GM19372 (cell line): ENCODE data around the gene CST6.
"Not testable (repeated sequence)": the region's sequence is repeated elsewhere in the genome, so short reads cannot be mapped to it uniquely, and the experiment has no call there.

Experiments used
- ATAC-seq: cut with Tn5 transposase; IDR thresholded peaks from one replicate; pipeline ENCODE4 v1.9.1; 2021; ENCODE audit warnings: mild to moderate bottlenecking, low read depth, moderate library complexity; ENCODE audit not compliant: unreplicated experiment

Gene CST6

DNA sequence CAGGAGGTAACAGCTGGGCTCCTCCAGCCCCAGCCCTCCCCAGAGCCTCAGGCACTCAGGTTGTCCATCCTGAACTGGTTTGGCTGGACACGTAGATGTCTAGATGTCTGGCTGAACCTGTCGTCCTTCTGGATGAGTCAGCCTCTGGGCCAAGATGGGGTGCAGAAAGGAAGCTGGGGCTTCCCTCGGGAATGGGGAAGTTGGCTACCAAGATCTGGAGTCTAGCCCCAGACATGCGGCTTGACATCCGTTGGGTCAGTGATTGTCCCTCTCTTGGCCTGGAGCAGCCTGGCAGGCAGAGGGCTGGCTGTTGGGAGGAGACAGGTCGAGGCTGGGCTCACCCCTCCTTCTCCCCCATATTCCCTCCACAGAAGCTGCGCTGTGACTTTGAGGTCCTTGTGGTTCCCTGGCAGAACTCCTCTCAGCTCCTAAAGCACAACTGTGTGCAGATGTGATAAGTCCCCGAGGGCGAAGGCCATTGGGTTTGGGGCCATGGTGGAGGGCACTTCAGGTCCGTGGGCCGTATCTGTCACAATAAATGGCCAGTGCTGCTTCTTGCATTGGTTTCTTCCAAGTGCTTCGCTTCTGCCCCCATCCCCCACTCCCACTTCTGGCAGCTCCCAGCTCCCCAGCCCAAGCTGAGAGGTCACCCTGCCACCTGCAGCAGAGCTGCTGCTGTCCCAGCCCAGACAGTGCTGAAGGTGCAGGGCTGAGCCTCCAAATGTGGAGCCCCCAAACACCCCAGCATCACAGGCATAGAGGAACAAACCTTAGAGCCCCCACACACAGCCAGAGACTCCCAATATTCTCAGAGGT, 1.3 kb downstream of the CST6 start:
- no peak for ATAC-seq

DNA sequence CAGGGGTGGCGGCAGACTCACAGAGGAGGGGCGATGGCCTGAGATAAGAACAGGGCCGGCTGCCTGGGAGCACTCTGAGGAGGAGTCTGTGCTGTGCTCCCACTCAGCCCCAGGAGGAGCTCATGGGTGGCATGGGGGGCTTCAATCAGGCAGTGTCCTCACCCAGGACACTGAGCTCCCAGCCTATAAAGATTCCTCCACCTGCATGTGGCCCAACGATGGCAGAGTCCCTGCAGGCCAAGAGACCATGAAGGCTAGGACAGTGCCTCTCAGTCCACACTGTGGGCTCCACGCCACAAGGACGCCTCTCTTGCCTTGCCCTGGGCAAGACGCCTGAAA, 1.9 kb downstream of the CST6 start:
- ATAC-seq, result no peak

DNA sequence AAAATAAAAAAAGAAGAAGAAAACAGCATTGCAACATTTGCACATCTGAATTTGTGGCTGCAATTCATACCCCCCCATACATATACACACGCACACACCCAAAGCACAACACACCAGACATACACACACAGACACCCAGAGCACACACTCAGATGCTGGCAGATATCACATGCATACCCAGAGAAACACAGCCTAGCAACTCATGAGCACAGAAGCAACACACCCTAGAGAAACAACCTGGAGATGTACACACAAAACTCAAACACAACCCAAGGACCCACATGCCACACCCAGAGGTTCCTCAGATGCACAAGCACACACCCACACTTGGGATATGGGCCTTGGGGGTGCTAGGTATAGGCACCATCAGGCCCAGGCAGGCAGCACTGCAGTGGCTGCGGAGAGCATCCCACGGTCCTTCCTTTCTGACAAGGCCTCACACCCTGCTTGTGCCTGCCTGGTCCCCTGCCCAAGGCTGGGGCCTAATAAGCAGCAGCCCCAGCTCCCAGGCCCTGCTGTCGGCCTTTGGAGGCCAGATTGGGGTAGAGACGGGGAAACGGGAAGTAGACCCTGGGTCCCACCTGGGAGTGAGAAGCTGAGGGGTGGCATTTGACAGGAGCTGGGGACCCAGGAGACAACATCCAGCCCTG, 3.1 kb downstream of the CST6 start:
- no peak for ATAC-seq

DNA sequence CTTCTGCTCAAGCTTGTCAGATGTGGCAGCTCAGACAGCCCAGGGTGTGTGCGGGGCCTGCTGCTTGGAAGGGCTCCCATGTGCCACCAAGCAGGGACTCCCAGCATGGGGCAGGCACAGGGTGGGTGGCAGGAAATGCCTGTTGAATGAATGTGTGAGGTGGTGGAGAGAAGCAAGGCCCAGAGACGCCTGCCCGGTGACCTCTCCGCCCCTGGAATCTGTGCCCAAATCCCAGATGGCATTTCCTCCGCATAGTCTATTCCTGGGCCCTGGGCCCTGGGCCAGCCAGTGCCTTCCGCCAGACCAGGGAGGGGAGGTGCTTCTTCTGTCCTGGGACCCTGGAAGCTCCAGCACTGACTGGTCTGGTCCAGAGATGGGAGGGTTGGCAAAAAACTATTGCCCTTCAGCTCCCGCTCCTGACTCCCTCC, 3.7 kb downstream of the CST6 start:
- no peak for ATAC-seq

DNA sequence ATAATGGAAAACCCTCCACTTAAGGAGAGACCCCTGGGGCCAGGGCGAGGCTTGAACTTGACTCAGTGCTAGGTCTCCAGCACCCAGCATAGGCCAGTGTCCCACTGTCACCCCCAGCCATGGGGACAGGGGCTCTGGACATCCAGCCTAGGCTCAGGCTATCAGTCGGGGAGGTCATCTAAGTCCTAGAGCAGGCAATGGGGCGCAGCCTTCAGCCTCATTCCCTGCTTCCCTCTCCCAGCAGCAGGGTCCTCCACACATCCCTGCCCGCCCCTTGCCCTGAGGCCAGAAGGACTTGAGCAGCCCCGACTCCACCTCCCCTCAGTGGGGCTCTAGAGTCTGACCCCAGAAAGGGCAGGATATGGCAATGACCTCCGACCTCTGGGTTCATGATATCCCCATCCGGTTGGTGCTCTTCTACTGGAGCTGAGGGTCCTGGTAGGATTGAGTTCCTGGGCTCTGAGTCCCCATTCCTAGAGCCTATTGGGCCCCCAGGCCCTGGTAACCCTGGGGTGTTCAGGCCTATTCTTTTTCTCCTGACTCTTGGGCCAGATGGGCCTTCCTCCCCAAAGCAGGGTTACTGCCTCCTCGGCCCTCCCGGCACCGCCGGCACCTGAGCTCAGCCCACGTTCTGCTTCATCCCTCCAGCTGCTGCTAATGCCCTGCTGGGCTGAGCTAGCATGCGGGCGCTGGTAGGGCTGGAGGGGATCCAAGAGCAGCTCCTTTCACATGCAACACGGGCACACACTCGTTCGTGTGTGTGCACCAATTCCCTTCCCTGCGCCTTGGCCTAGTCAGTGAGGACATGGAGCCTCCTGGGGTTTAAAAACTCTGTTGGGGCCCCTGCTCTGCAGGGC, 4.4 kb downstream of the CST6 start:
- ATAC-seq, result no peak

DNA sequence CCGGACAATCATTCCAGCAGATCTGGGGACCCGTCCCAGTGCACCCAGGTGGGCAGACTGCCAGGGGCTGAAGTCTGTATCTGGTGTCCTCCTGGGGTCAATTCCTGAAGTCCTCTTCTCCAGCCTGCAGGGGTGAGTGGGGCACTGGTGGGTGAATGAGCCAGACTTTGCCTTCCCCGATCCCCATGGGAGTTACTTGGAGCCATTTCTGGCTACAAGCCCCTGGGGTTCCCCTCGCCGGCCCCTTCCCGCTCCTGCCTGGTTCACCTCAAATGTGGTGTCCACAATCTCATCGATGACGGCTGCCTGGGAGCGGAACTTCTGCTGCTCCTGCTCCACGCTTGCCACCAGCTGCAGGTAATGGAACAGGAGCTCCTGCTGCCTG, 5.0 kb downstream of the CST6 start:
- ATAC-seq, result no peak

DNA sequence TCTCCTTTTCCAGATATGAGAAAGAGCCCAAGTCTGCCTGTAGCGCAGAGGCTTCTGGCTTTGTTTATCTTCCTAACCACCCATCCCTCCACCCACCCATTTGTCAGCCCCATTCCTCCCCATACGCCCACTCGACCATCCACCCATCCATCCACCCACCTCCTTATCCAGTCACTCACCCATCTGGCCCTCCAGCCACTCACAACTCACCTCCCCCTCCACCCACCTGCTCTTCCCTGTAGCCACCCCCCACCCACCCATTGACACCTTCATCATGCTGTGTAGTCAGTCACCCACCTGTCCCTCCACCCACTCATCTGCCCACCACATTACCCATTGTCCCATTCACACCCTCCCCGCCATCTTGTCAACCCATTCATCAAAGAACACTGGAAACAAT, 5.5 kb downstream of the CST6 start:
- ATAC-seq, result no peak

DNA sequence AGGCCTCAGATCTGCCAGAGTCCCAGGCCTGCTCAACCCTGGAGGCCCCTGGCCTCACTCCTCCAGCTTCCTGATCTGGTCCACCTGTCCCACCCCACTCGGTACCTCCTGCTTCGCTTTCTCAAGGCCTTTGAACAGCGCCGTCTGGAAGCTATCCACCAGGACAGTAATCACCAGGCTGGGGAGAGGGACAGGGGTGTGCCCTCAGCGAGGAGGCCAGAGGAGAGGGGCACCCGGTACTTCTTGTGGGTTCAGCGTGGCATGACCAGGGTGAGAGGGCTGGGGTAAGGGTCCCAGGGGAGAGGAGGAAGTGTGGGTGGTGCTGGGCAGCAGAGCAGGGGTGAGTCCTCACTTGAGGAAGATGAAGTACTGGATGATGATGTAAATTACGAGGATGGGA, 8.4 kb downstream of the CST6 start:
- ATAC-seq, result no peak

DNA sequence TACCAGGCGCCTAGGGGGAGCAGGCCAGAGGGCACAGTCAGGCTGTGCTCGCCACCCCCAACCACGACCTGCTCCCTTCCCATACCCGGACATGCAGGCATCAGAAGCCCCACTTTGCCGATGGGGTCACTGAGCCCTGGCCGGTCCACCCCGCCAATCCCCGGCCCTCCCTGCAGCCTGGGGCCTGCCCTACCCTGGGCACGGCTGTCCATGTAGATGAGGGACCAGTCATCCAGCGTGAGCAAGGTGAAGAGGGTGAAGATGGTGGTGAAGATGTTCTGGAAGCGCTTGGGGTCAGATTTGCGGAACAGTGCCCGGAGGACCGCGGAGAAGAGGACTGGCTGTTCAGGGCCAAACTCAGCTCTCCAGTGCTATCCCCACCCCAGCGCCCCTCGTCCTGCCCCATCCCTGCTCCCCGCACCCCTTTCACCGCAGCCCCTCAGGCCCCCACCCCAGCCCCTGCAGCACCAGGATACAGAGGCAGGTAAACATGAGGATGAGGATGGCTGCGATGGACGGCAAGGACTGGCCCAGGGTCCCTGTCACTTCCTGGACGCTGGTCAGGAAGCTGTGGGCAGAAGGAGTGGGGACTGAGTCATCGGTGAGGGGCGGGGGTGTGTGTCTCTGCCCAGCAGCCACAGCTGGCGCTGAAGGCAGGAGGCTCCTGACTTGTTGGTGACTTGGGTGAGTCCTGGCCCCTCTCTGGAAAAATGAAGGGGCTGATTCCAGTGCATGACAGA, 9.0 kb downstream of the CST6 start:
- ATAC-seq, result no peak

DNA sequence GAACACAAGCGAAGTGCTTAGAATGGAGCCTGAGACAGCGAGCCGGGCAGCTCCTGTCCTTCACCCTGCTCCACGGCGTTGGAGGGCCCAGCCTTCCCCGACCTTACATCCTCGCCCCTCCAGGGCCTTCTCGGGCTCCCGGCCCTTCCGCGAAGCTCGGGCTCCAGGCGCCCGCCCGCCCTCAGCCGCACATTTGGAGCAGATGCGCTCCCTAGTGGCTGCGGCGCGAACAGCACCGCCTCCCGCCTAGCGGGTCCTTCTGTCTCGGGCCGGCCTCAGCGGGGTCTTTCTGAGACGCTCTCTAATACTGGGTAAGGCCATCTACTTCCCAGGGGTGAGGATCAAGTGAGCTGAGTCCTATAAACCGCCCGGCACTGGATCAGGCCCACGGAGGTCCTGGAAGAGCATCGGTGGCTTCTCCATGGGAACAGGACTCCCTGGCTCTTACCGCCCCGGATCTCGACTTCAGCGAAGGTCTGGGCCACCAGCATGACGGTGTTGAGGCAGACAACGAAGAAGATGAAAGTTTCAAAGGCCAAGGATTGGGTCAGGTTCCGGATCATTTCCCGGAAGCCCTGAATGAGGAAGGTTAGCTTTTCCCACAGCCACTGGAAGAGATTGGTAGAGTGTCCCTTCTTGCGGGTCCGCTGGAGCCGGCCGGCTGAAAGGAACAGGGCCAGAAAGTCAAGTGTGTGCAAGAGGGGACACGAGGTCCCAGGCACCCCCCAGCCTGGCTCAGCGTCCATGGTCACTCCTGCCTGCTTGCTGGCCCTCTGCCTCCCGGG, 10.8 kb downstream of the CST6 start:
- ATAC-seq, result no peak

DNA sequence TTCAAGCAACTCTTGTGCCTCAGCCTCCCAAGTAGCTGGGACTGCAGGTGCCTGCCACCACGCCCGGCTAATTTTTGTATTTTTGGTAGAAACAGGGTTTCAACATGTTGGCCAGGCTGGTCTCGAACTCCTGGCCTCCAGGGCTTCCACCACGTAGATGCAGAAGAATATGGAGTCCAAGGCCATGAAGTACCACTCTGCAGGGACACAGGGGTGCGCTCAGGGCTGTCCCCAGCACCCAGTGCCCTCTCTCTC, 11.3 kb downstream of the CST6 start:
- not testable (repeated sequence) for ATAC-seq

DNA sequence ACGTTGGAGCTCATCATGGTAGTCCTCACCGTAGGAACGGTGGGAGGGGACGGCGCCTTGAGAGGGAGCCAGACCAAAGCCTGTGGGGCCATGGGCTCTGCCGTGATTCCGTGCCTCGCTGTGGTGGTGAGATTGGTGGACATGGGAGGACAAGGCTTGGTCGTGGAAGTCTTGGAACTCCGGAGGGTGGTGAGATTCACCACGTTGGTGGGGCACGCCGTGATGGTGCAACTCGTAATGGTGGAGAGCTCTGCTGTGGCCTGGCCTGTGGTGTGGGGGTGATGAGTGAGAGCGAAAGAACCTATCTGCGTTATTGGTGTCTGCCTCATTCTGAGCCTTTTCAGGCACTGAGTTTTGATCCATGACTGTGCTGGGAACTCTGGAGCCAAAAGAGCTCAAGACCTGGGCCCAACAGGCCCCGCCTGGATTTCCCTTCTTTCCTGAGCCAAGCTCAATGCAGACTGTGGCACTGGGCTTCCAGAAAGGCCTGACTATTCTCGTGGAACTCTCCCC, 14.3 kb downstream of the CST6 start, which contains the start of gene CATSPER1:
CATSPER1 (minus strand) TSS at position 463 of the 513 bp plus-strand sequence; CDS start at position 363, 100 bp downstream.
- no peak for ATAC-seq

DNA sequence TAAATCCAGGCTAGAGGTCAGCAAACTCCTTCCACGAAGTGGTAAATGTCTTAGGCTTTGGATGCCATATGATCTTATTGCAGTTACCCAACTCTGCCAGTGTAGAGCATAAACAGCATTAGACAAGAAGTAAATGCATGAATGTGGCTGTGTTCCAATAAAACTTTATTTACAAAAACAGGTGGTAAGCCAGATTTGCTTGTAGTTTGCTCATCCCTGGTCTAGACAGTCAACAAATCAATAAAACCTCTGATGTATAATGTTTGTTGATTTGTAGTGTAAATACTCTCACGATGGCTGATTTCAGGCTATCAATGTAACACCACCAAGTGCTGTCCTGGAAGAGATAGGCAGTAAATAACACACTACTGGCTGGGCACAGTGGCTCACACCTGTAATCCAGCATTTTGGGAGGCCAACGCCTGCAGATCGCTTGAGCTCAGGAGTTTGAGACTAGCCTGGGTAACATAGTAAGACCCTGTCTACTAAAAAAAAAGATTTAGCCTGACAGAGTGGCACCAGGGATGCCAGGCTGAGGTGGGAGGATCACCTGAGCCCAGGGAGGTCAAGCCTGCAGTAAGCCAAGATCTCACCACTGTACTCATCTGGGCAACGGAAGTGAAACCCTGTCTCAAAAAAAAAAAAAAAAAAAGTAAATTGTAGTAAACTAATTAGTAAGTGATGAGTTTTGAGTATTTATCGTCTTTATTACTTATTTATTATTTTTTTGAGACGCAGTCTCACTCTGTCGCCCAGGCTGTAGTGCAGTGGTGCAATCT, 21.3 kb downstream of the CST6 start:
- ATAC-seq, result no peak

DNA sequence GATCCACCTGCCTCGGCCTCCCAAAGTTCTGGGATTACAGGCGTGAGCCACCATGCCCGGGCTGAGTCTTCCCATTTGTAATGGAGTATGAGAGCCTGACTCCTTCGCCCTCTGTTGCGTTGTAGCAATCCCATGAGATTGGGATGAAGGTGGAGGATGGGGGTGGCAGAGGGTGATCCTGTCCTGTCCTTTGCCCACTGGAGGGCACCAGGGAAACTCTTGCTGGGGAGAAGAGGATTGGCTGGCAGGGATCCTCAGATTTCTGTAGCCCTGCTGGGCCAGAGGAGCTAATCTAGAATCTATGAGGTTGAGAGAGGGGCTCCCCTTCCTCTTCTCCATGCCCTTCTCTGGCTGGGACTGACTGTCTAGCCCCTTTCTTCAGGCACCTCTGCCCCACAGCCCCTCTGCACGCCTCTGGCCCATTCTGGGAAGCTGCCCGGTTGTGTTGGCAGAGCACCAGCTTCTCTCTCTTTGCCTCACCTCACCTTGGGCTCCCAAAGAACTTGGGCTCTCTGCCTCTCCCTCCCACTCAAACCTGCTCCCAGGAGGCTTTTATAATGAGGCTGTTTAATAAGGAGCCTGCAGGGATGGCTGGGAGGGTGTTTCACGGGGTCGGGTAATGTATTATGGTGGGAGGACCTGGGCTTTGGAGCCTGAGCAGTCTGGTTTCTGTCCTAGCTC, 24.0 kb downstream of the CST6 start:
- ATAC-seq, result no peak

DNA sequence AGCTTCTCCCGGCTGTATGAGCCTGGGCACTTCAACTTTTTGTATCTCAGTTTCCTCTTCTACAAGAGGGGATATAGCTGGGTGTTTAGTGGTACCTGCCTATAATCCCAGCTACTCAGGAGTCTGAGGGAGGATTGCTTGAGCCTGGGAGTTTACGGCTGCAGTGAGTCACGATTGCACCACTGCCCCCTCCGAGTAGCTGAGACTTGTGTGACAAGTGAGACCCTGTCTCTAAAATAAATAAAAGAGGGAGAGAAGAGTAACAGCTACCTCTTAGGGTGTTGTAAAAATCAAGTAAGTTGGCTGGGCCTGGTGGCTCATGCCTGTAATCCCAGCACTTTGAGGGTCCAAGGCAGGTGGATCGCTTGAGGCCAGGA, 24.5 kb downstream of the CST6 start:
- no peak for ATAC-seq

DNA sequence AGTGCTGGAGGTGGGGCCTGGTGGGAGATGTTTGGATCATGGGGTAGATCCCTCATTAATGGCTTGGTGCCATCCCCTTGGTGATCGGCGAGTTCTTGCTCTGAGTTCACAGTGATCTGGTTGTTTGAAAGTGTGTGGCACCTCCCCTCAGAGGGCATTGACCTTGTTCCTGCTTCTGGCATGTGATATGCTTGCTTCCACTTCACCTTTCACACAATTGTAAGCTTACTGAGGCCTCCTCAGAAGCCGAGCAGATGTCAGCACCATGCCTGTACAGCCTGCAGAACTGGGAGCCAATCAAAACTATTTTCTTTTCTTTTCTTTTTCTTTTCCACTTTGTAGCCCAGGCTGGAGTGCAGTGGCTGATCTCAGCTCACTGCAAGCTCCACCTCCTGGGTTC, 25.5 kb downstream of the CST6 start:
- no peak for ATAC-seq

DNA sequence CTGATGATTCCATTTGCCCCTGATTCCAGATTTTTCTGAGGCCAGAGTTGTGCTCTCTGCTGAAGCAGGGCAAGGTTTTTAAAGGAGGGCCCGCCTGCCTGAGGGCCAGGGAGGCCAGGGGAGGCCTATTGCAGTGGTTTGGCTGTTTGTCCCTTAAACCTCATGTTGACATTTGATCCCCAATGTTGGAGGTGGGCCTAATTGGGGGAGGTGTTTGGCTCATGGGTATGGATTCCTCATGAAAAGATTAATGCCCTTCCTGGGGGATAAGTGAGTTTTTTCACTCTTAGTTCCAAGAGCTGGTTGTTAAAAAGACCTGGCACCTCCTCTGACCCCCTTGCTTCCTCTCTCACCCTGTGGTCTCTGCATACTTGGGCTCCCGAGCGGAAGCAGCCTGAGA, 28.0 kb downstream of the CST6 start:
- ATAC-seq, result no peak

DNA sequence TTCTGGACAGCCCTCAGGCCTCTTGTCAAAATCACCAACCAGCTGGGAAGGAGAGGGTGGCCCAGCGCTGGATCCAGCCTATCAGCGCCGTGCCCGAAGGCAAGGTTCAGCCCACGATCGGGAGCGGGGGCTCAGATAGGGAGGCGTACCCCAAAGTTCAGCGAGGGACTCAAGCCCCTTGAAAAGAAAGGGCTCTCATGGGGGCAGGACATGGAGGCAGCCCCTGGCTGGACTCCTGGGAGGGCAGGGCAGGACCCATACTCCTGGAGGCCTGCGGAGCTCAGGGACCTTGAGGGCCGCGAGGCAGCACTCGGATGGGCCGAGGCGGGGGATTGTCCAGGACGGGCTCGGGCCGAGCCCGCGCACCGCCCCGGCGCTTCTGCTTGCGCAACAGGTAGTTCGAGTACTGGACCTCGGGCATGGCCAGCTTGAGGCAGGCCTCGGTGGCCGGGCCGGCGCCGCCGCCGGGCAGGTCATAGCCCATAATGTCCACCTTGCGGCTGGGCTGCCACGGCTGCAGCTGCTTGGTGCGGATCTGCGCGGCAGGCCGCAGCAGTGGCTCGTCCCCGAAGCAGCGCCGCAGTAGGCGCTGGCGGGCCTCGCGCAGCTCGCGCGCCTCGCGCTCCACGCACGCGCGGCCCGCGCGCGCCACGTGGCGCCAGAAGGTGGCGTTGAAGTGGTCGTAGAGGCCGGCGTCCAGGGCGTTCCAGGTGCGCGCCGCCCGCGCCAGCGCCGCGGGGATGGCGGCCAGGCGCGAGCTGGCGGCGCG, 30.6 kb downstream of the CST6 start:
- no peak for ATAC-seq
